Measurements from ENCODE around the gene MYO15B.

The MYO15B gene

DNA sequence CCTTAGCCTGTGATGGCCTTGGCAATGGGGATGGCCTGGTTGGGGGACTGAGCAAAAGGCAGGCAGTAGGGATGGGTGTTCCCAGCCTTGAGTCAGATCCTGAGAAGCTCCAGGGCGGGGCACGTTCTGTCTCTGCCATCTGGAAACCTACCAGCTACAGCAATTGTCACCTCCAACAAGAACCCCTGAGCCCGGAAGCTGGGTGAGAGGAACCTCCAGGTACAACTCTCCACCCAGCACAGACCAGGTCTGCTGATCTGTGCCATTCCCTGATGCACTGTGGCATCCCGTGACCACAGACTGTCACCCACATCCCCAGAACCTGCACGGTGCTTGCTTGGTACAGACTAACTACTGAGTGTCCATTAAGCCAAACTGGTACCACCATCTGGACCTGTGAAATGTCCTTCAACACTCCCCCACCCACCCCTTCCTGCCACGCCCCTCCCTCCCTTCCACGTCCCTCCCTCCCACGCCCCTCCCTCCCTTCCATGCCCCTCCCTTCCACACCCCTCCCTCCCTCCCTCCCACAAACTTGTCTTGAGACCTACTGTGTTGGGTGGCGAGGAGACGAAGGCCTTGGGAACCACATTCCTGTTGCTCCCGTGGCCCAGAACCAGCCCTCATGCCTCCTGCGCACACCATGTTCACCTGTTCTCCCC, 16.6 kb downstream of the MYO15B start:
- DNase-seq, result no peak

DNA sequence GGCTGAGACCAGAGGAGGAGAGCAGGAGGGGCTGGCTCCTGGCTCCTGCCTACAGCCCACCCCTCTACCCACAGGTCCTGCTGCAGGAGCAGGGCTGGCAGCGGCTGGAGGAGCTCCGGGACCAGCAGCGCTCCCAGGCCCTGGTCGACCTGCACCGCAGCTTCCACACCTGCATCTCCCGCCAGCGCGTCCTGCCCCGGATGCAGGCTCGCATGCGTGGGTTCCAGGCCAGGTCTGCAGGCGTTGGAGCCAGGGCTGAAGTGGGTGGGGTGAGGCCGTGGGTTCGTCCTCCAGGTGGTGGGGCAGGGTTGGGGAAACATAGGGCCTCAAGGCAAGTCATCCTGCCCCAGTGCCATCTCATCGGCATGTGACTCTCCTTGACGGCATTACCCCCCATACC, 18.2 kb downstream of the MYO15B start:
- DNase-seq, result no peak

DNA sequence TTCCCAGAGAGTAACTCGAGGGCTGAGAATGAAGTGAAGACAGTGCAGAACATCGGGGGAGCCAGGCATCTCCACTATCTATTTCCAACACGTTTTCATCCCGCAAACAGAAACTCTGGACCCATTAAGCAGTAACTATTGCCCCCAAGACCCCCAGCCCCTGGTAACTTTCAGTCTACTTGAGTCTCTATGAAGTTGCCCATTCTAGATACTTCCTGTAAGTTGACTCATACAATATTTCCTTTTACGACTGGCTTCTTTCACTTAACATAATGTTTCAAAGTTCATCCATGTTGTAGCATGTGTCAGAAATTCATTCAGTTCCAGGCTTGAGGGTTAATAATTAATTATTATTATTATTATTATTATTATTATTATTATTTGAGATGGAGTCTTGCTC, 19.5 kb downstream of the MYO15B start:
- DNase-seq, result no peak

DNA sequence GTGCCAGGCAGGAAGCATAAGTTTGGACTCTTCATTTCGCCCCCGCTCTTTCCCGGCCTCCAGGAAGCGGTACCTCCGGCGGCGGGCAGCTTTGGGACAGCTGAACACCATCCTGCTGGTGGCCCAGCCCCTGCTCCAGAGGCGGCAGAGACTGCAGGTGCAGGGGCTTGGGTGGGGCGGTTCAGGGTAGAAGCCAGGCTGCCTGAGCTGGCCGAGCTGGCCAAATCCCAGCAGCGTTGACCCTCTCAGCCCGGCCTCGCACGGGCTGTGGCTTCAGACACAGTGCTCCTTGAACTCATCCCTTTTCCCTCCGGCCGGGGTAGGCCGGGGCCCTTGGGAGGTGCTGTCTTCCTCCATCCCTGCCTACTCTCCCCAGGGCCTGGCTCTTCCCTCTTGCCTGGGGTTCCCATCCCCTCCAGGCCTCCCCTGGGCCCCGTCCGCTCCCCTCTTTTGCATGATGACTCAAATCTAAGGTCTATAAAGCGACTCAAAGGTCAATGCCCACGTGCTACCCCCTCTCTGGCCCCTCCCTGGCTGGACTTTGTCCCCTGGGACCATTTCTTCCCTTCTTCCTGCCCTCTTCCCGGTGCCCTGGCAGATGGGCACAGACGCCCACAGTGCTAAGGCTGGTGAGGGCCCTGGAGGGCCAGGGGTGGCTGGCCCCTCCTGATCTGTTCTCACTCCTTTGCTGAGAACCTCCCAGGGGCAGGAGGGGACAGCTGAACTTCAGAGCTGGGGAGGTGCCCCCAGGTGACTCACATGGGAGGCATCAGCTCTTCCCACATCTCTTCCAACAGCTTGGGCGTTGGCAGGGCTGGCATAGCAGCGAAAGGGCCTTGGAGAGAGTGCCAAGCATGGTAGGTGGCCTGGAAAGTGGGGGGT, 22.7 kb downstream of the MYO15B start:
- no peak for DNase-seq

DNA sequence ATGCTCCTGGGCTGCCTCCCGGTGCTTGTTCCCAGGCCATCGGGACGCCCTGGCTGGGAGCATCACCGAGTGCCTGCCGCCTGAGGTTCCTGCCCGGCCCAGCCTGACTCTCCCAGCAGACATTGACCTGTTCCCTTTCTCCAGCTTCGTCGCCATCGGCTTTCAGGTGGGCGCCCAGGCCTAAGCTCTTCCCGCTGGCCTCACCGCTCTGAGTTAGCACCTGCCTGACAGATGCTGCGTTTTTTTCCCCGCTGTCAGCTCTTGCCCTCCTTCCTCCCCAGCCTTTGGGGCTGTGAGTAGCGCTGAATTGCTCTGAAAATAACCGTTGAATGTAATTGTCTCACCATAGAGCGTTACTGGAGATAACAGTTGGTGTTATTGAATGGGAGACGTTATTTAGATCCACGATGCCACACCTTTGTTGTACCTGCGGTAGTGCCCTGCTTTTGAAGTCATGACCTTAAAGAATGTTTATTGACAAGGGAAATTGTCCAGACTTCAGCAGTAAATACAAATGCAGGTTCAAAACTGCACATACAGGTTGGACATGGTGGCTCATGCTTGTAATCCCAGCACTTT, 24.3 kb downstream of the MYO15B start:
- DNase-seq, result no peak

DNA sequence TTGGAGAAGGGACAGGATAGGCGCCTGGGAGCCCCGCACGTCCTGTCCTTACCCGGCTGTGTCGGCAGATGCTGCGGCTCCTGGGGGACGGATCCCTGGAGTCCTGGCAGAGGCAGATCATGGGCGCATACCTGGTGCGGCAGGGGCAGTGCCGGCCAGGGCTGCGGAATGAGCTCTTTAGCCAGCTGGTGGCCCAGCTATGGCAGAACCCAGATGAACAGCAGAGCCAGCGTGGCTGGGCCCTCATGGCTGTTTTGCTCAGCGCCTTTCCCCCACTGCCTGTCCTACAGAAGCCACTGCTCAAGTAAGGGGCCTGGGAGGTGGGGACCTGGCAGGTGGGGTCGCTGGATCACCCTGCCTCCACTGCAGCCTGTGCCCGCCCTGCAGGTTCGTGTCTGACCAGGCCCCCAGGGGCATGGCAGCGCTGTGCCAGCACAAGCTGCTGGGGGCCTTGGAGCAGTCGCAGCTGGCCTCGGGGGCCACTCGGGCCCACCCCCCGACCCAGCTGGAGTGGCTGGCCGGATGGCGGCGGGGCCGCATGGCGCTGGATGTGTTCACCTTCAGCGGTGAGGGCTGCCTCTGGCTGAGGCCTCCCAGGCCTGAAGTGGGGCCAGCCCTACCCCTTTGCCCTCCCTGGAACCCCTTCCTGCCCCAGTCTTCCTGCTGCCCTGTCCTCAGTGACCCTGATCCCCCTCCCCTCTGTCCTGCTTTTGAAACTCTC, 25.5 kb downstream of the MYO15B start:
- no peak for DNase-seq

DNA sequence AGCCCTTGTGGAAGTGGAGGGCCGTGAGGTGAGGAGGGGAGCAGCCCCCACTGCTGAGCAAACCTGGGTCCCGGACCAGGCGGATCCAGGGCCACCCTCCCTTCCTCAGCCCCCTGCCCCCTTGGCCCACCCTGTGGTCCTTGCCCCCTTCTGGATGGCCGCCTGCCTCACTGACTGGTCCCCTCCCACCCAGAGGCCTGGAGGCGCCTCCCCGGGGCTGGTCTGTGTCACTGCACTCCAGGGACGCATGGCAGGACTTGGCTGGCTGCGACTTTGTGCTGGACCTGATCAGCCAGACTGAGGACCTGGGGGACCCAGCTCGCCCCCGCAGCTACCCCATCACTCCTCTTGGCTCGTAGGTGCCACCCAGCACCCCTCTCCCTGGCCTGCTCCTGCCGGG, 26.4 kb downstream of the MYO15B start:
- no peak for DNase-seq

DNA sequence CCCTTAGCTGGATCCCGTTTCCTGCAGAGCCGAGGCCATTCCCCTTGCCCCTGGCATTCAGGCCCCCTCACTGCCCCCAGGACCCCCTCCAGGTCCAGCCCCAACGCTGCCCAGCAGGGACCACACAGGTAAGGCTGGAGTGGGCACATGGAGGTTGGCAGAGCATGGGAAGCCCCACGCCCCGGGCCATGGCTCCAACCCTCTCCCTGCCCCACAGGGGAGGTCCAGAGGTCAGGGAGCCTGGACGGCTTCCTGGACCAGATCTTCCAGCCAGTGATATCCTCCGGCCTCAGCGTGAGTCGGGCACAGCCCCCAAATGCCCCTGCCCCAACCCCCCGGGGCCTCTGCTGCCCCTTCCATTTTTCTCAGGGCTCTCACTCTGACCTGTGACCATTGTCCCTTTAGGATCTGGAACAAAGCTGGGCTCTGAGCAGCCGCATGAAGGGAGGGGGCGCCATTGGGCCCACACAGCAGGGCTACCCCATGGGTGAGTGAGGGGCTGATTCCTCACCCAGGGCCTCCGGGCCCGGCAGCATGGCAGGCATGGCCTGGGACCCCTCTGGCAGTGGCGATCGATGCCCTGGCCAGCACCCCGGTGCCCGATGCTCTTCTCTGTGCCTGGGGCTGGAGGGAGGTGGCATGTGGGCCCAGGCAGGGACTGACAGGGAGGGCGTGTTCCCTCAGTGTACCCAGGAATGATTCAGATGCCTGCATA, 27.1 kb downstream of the MYO15B start:
- DNase-seq, result no peak

DNA sequence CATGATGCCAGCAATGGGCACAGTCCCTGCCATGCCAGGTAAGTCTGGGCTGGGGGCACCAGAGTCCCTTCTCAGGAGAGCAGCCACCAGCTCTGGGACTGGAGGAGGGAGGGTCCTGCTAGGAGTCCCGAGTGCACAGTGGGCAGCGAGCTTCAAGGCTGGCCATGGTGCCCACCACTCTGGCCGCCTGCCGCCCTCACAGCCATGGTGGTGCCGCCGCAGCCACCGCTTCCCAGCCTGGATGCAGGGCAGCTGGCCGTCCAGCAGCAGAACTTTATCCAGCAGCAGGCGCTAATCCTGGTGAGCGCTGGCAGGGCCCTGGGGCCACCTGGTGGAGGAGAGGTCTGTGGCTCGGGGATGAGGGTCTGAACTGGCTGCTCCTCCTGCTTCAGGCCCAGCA, 27.7 kb downstream of the MYO15B start:
- DNase-seq, result no peak

DNA sequence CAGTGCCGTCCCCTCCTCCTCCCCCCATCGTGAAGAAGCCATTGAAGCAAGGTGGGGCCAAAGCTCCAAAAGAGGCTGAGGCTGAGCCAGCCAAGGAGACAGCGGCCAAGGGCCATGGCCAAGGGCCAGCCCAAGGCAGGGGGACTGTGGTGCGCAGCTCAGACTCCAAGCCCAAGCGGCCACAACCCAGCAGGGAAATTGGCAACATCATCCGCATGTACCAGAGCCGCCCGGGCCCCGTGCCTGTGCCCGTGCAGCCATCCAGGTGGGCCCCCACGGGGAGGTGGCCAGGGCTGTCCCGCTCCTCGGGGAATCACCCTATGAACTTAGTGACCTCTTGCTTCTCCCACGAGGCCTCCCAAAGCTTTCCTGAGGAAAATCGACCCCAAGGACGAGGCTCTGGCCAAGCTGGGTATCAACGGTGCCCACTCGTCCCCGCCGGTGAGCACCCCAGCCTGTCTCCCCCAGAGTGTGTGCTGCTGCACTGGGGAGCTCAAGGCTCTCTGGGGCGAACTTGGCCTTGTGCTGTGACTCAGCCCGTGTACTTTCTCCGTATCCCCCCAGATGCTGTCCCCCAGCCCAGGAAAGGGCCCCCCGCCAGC, 29.0 kb downstream of the MYO15B start:
- DNase-seq, result no peak

DNA sequence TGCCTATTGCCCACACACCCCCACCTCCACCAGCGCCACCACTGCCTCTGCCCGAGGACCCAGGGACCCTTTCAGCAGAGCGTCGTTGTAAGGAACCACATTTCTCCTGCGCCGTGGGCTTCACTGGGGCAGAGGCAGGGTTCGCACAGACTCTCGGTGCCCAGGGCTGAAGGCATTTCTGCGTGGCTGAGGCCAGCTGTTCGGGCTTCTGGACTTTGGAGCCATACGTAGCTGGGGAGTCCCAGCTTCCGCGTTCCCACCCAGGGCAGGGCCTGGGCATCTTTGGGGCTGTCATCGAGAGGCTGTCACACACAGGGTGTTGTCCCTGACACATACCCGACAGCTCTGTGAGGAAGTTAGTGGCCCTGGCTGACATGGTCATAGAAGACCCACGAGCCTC, 29.6 kb downstream of the MYO15B start:
- DNase-seq, result no peak

DNA sequence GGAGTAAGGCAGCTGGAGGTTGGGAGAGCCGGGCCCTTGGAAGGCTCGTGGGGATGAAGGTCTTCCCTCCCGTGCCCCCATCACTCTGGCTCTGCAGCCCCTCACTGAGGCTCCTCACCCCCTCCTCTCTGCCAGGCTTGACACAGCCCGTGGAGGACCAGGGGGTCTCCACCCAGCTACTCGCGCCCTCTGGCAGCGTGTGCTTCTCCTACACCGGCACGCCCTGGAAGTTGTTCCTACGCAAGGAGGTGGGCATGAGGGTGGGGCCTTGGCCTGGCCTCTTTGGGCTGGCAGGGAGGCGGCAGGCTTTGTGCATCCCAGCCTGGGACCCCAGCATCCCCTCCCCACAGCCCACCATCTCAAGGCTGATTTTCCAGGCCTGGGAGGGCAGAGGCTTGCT, 30.1 kb downstream of the MYO15B start:
- DNase-seq, result no peak

DNA sequence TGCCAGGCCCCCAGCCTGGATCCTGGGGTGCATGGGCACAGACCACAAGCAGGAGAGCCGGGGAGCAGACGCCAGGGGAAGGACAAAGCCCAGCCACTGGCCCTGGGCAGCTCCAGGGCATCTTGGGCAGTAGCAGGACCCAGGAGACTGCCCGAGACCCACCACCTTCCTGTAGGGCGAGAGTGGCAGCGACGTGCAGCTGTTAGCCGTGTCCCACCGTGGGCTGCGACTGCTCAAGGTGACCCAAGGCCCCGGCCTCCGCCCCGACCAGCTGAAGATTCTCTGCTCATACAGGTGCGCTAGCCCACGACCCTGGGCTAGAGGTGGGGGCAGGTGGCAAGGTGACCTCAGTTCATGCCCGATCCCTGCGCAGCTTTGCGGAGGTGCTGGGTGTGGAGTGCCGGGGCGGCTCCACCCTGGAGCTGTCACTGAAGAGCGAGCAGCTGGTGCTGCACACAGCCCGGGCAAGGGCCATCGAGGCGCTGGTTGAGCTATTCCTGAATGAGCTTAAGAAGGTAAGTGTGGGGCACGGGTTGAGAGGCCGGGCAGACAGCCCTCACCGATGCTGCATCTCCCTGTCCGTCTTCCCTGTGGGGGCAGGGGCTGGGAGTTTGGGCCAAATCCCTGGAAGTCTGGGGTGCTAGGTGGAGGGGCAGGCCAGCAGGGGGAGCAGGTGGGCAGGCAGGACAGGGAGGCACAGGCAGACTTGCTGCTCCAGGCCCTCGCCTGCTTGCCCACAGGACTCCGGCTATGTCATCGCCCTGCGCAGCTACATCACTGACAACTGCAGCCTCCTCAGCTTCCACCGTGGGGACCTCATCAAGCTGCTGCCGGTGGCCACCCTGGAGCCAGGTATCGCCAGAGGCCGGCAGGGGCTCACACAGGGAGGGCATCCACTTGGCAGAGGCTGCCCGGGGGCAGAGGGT, 32.2 kb downstream of the MYO15B start:
- peak; percentile 52 to 53 for DNase-seq

DNA sequence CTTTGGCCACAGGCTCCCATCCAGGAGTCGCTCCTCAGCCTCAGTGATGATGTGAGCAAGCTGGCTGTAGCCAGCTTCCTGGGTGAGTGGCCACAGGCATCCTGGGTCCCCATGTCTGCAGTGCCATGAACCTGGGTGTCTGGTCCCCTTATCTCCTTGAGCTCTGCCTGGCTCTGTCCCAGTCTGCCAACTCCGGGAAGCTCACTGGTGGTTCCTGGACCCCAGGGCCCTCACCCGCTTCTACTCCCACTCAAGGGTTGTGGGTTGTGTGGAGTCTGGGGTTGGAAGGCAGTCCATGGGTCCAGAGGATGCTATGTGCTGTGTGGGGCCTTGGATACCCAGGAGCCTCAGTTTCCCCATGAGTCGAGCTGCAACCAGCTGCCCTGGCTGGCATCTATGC, 33.9 kb downstream of the MYO15B start:
- no peak for DNase-seq

DNA sequence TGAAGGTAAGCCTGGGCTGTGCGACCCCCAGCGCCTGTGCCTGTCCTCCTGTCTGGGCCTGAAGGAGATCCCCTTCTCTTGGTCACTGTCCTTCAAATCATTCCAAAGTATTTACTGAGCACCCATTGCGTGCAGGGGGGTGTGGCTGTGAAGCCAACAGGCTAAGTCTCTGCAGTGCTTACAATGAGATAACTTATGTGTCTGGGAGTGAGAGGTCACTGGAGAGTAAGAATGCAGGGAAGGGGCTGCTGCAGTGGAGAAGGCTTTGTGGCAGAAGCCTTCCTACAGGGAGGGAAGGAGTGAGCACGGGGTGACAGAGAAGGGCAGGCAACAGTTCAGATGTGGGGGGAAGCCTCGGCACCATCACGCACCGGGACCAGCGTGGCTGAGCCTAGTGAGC, 34.5 kb downstream of the MYO15B start:
- DNase-seq, result no peak

DNA sequence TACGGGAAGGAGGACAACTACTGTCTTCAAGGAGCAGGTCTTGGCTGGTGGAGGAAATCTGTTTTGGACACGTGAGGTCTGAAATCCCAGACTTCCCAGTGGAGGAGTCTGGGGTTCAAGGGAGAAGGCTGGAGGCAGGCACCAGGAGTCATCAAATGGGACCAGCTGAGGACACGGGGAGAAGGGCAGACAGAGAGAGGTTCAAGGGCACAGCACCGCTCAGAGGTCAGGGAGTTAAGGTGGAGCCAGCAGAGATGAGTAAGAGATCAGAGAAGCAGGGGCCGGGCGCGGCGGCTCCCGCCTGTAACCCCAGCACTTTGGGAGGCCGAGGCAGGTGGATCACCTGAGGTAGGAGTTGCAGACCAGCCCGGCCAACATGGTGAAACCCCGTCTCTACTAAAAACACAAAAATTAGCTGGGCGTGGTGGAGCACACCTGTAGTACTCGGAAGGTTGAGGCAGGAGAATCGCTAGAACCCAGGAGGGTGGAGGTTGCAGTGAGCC, 35.2 kb downstream of the MYO15B start:
- DNase-seq, result no peak

DNA sequence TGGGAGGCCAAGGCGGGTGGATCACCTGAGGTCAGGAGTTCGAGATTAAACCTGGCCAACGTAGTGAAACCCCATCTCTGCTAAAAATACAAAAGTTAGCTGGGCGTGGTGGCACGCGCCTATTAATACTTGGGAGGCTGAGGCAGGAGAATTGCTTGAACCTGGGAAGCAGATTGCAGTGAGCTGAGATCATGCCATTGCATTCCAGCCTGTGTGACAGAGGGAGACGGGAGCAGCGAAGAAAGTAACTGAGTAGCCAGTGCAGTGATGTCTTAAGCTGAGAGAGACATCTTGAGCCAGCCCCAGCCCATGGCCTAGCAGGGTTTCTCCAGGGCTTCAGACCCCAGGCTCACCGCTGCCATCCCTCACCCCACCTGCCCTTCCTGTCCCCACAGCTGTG, 35.8 kb downstream of the MYO15B start:
- no peak for DNase-seq

DNA sequence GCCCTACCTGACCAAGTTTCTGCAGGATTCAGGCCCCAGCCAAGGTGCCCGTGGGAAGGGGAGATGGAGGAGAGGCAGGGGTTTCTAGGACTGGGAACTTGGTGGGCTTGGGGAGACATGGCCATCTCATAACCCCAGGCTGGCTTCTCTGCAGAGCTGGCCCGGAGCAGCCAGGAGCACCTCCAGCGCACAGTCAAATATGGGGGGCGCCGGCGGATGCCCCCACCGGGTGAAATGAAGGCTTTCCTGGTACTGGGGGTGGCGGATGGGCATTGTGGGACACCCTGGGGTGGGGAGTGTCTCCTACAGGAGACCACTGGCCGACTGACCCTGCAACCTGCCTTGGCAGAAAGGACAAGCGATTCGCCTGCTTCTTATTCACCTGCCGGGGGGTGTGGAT, 36.4 kb downstream of the MYO15B start:
- no peak for DNase-seq

DNA sequence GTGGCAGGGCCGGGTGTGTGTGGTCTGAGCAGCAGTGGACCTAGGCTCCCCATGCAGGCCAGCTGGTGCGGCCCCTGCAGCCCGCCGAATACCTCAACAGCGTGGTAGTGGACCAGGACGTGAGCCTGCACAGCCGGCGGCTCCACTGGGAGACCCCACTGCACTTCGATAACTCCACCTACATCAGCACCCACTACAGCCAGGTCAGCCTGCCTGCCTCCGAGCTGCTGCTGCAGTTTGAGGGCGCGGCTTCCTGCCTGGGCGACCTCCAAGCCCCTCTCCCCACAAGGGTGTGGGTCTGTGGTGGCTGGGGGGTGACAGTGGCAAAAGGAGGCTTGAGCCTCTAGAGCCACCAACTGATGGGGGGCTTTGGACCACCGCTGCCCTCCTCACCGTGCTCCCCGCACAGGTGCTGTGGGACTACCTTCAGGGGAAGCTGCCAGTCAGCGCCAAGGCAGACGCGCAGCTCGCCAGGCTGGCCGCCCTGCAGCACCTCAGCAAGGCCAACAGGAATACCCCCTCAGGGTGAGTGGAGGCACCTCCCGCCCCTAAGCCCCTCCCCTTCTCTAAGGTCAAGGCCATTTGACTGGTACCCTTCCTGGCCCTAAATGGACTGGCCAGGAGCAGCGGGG, 37.2 kb downstream of the MYO15B start:
- no peak for DNase-seq

DNA sequence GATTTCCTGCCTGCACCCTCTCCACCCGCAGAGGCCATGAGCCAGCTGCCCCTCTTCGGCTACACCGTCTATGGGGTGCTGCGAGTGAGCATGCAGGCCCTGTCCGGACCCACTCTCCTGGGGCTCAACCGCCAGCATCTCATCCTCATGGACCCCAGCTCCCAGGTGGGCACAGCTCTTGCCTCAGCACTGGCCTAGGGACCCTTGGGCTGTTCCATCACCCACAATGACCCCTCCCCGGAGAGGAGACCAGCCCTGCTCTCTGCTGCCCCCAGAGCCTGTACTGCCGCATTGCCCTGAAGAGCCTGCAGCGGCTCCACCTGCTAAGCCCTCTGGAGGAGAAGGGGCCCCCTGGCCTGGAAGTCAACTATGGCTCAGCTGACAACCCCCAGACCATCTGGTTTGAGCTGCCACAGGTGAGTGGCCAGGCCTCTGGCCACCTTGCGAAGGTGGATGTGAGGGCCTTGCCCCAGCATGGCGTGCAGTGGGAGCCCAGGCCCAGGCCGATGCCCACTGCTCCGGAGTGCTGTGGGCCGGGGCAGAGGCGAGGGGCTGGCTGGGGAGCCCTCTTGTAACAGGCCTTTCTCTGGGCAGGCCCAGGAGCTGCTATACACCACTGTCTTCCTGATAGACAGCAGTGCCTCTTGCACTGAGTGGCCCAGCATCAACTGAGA, 38.4 kb downstream of the MYO15B start:
- peak; percentile 59 to 77 for DNase-seq

All from Kasumi-1 (cell line).